HepG2 (cell line): ENCODE results near the gene MPV17L2. TPM values are rescaled to one million over a fixed set of nuclear protein-coding genes. Genes with fewer than 3 reads are reported as not detected.

ENCODE experiments used
- ARHGAP35 ChIP-seq: sonication (generic); formaldehyde crosslinking; IDR thresholded peaks from 2 replicates; pipeline ENCODE4 v1.9.0; 2022; ENCODE audit warnings: mild to moderate bottlenecking, inconsistent platforms, moderate library complexity, missing genetic modification reagents, borderline replicate concordance
- EED ChIP-seq: sonication (generic); formaldehyde crosslinking; IDR thresholded peaks from 2 replicates; pipeline ENCODE4 v1.5.0; 2020; ENCODE audit warnings: mild to moderate bottlenecking, missing genetic modification reagents
- HDAC2 ChIP-seq: sonication (generic); formaldehyde crosslinking; IDR thresholded peaks from 2 replicates; pipeline ENCODE4 v1.4.0; 2020; ENCODE audit warnings: missing genetic modification reagents
- HDAC6 ChIP-seq: fragments of 200-600 bp; sonication (generic); IDR thresholded peaks from 2 replicates; pipeline ENCODE4 v1.7.0; 2017; ENCODE audit warnings: mild to moderate bottlenecking, antibody characterized with exemption, low read length, low read depth
- HIVEP1 ChIP-seq: sonication (generic); formaldehyde crosslinking; IDR thresholded peaks from 2 replicates; pipeline ENCODE4 v1.4.0; 2020; ENCODE audit warnings: mild to moderate bottlenecking, missing genetic modification reagents
- HOXA3 ChIP-seq: sonication (generic); formaldehyde crosslinking; IDR thresholded peaks from 2 replicates; pipeline ENCODE4 v1.5.0; 2020; ENCODE audit warnings: missing genetic modification reagents
- PHF20 ChIP-seq: sonication (generic); formaldehyde crosslinking; IDR thresholded peaks from 2 replicates; pipeline ENCODE4 v1.5.0; 2020; ENCODE audit warnings: mild to moderate bottlenecking, missing genetic modification reagents
- SMAD1 ChIP-seq: sonication (generic); formaldehyde crosslinking; IDR thresholded peaks from 2 replicates; pipeline ENCODE4 v1.4.0; 2020; ENCODE audit warnings: missing genetic modification reagents, low read depth, mild to moderate bottlenecking, borderline replicate concordance
- SNAI1 ChIP-seq: sonication (generic); formaldehyde crosslinking; IDR thresholded peaks from 2 replicates; pipeline ENCODE4 v1.5.0; 2020; ENCODE audit warnings: mild to moderate bottlenecking, missing genetic modification reagents, borderline replicate concordance
- TCF7L2 ChIP-seq: IDR thresholded peaks from 2 replicates; pipeline ENCODE4 v1.6.1; 2011; ENCODE audit warnings: mild to moderate bottlenecking, low read depth, low read length, moderate library complexity
- ZNF17 ChIP-seq: sonication (generic); formaldehyde crosslinking; IDR thresholded peaks from 2 replicates; pipeline ENCODE4 v1.5.0; 2020; ENCODE audit warnings: mild to moderate bottlenecking, missing genetic modification reagents
- ZNF232 ChIP-seq: sonication (generic); formaldehyde crosslinking; IDR thresholded peaks from 2 replicates; pipeline ENCODE4 v1.4.0; 2020; ENCODE audit warnings: missing genetic modification reagents, borderline replicate concordance
- ZNF264 ChIP-seq: sonication (generic); formaldehyde crosslinking; IDR thresholded peaks from 2 replicates; pipeline ENCODE4 v1.4.0; 2020; ENCODE audit warnings: missing genetic modification reagents
- ZNF3 ChIP-seq: IDR thresholded peaks from 2 replicates; pipeline ENCODE4 v1.7.0; 2017; ENCODE audit warnings: inconsistent platforms
- ZNF317 ChIP-seq: sonication (generic); formaldehyde crosslinking; IDR thresholded peaks from 2 replicates; pipeline ENCODE4 v1.5.0; 2020; ENCODE audit warnings: mild to moderate bottlenecking, missing genetic modification reagents
- ZNF615 ChIP-seq: sonication (generic); formaldehyde crosslinking; IDR thresholded peaks from 2 replicates; pipeline ENCODE4 v1.5.0; 2020; ENCODE audit warnings: mild to moderate bottlenecking, missing genetic modification reagents, borderline replicate concordance
- ZSCAN25 ChIP-seq: sonication (generic); formaldehyde crosslinking; IDR thresholded peaks from 2 replicates; pipeline ENCODE4 v1.8.0; 2022; ENCODE audit warnings: mild to moderate bottlenecking, missing genetic modification reagents
- polyA plus RNA-seq, 8 experiments: library from polyadenylated mRNA; depleted of rRNA in 3 of 8; stranded (reverse) in 7 of 8; unstranded in 1 of 8; fragments of >200 nt; fragmentation: Illumina TruSeq in 4 of 8; extraction: Trizol in 4 of 8; gene quantifications; 2 replicates each; pipeline versions ENCODE4 v1.2.1 to v1.2.3, GENCODE V29; 2011 to 2016; ENCODE audit warnings: low read depth in 4 of 8, missing spikeins in 1 of 8, mixed read lengths in 1 of 8; ENCODE audit not compliant: insufficient read depth in 1 of 8
- total RNA-seq, 5 experiments: library from RNA; depleted of rRNA; stranded (reverse); fragments of >200 nt; fragmentation: Illumina TruSeq; extraction: Trizol; gene quantifications; 2 replicates each; pipeline ENCODE4 v1.2.3, GENCODE V29; 2016; ENCODE audit warnings: low read depth in 1 of 5
- TF ChIP-seq, protein P1 (sequence below): sonication (generic); formaldehyde crosslinking; IDR thresholded peaks from 2 replicates; pipeline ENCODE4 v1.4.0; 2020; ENCODE audit warnings: missing genetic modification reagents
- TF ChIP-seq, protein P2 (sequence below): sonication (generic); formaldehyde crosslinking; IDR thresholded peaks from 2 replicates; pipeline ENCODE4 v1.4.0; 2020; ENCODE audit warnings: missing genetic modification reagents
- TF ChIP-seq, protein P3 (sequence below): sonication (generic); formaldehyde crosslinking; IDR thresholded peaks from 2 replicates; pipeline ENCODE4 v1.9.0; 2022; ENCODE audit warnings: missing genetic modification reagents, mild to moderate bottlenecking, borderline replicate concordance
- TF ChIP-seq, protein P4 (sequence below): IDR thresholded peaks from 2 replicates; pipeline ENCODE4 v1.6.1; 2018; ENCODE audit warnings: missing genetic modification reagents
- TF ChIP-seq, protein P5 (sequence below): sonication (generic); formaldehyde crosslinking; IDR thresholded peaks from 2 replicates; pipeline ENCODE4 v1.4.0; 2020; ENCODE audit warnings: mild to moderate bottlenecking, missing genetic modification reagents

Gene MPV17L2
- total and polyA plus RNA-seq, 2 of the 13 experiments (the other 11 are each of a cell fraction or from before 2014, with no cell fraction given), result 13.6 to 16.7 TPM

DNA sequence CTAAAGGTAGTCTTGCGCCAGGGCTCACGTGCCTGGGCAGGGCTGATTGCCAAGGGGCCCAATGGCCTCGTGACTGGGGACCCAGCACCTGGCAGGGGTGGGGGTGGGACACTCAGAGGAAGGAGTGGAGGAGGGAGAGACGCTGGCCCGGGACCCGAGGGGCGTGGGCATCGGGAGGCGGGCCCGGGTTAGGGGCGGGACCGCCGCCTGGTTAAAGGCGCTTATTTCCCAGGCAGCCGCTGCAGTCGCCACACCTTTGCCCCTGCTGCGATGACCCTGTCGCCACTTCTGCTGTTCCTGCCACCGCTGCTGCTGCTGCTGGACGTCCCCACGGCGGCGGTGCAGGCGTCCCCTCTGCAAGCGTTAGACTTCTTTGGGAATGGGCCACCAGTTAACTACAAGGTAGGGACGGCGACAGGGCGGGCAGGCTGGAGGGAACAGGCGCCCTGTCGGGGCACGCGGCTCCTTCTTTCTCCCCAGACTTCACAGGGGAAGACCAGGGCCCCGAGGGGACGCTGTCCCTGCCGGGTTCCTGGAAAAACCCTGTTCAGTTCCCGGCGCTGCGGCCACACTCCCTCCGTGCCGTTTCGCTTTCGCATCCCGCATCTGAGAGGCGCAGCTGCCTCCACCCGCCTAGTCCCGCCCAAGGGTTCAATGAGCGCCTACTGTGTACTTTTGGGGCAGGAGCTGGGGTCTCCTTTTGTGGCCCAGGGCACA, 19.3 kb upstream of the MPV17L2 start, which contains the start of gene IFI30 (continued):
- TF ChIP-seq, protein P1, sequence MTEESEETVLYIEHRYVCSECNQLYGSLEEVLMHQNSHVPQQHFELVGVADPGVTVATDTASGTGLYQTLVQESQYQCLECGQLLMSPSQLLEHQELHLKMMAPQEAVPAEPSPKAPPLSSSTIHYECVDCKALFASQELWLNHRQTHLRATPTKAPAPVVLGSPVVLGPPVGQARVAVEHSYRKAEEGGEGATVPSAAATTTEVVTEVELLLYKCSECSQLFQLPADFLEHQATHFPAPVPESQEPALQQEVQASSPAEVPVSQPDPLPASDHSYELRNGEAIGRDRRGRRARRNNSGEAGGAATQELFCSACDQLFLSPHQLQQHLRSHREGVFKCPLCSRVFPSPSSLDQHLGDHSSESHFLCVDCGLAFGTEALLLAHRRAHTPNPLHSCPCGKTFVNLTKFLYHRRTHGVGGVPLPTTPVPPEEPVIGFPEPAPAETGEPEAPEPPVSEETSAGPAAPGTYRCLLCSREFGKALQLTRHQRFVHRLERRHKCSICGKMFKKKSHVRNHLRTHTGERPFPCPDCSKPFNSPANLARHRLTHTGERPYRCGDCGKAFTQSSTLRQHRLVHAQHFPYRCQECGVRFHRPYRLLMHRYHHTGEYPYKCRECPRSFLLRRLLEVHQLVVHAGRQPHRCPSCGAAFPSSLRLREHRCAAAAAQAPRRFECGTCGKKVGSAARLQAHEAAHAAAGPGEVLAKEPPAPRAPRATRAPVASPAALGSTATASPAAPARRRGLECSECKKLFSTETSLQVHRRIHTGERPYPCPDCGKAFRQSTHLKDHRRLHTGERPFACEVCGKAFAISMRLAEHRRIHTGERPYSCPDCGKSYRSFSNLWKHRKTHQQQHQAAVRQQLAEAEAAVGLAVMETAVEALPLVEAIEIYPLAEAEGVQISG (CRISPR knock-in tag), result peak; percentile 40
- no peak for TF ChIP-seq HDAC6
- TF ChIP-seq SNAI1 (CRISPR knock-in tag), result no peak
- TF ChIP-seq, protein P2, sequence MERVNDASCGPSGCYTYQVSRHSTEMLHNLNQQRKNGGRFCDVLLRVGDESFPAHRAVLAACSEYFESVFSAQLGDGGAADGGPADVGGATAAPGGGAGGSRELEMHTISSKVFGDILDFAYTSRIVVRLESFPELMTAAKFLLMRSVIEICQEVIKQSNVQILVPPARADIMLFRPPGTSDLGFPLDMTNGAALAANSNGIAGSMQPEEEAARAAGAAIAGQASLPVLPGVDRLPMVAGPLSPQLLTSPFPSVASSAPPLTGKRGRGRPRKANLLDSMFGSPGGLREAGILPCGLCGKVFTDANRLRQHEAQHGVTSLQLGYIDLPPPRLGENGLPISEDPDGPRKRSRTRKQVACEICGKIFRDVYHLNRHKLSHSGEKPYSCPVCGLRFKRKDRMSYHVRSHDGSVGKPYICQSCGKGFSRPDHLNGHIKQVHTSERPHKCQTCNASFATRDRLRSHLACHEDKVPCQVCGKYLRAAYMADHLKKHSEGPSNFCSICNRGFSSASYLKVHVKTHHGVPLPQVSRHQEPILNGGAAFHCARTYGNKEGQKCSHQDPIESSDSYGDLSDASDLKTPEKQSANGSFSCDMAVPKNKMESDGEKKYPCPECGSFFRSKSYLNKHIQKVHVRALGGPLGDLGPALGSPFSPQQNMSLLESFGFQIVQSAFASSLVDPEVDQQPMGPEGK (CRISPR knock-in tag), result peak; percentile 72
- peak; percentile 36; the same call in 1 of the 2 replicates for TF ChIP-seq HDAC2
- no peak for TF ChIP-seq ZNF17 (CRISPR knock-in tag)
- no peak for TF ChIP-seq ZNF615
- no peak for TF ChIP-seq PHF20 (CRISPR knock-in tag)
- TF ChIP-seq HOXA3, result peak; percentile 80
- TF ChIP-seq, protein P3, sequence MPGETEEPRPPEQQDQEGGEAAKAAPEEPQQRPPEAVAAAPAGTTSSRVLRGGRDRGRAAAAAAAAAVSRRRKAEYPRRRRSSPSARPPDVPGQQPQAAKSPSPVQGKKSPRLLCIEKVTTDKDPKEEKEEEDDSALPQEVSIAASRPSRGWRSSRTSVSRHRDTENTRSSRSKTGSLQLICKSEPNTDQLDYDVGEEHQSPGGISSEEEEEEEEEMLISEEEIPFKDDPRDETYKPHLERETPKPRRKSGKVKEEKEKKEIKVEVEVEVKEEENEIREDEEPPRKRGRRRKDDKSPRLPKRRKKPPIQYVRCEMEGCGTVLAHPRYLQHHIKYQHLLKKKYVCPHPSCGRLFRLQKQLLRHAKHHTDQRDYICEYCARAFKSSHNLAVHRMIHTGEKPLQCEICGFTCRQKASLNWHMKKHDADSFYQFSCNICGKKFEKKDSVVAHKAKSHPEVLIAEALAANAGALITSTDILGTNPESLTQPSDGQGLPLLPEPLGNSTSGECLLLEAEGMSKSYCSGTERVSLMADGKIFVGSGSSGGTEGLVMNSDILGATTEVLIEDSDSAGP (CRISPR knock-in tag), result peak; percentile 73
- TF ChIP-seq ZNF232, result peak; percentile 50; the same call in 1 of the 2 replicates
- 0 out of 2 replicates have a peak, but pooled peaks have one; percentile 23 for TF ChIP-seq HIVEP1 (CRISPR knock-in tag)
- TF ChIP-seq, protein P4, sequence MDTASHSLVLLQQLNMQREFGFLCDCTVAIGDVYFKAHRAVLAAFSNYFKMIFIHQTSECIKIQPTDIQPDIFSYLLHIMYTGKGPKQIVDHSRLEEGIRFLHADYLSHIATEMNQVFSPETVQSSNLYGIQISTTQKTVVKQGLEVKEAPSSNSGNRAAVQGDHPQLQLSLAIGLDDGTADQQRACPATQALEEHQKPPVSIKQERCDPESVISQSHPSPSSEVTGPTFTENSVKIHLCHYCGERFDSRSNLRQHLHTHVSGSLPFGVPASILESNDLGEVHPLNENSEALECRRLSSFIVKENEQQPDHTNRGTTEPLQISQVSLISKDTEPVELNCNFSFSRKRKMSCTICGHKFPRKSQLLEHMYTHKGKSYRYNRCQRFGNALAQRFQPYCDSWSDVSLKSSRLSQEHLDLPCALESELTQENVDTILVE (CRISPR knock-in tag), result no peak; the same call in 1 of the 2 replicates
- TF ChIP-seq, protein P5, sequence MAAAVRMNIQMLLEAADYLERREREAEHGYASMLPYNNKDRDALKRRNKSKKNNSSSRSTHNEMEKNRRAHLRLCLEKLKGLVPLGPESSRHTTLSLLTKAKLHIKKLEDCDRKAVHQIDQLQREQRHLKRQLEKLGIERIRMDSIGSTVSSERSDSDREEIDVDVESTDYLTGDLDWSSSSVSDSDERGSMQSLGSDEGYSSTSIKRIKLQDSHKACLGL (CRISPR knock-in tag), result peak; percentile 54; the same call in 1 of the 2 replicates
- TF ChIP-seq SMAD1, result no peak
- no peak for TF ChIP-seq TCF7L2
- TF ChIP-seq ZNF317 (CRISPR knock-in tag), result peak; percentile 64; the same call in 1 of the 2 replicates
- TF ChIP-seq ARHGAP35, result no peak; the same call in 1 of the 2 replicates
- TF ChIP-seq ZSCAN25, result no peak
- 0 out of 2 replicates have a peak, but pooled peaks have one; percentile 17 for TF ChIP-seq ZNF3 (CRISPR knock-in tag)
- TF ChIP-seq EED (CRISPR knock-in tag), result peak; percentile 76; the same call in 1 of the 2 replicates
- TF ChIP-seq ZNF264 (CRISPR knock-in tag), result peak; percentile 100
